ENCODE measurements around the gene FIG4. TPM values are rescaled to one million over a fixed set of nuclear protein-coding genes. Genes with fewer than 3 reads are reported as not detected.
"Not testable (repeated sequence)": the region's sequence is repeated elsewhere in the genome, so short reads cannot be mapped to it uniquely, and the experiment has no call there.

Gene FIG4
- total RNA-seq, 1 experiment from 2014 or later = 9.4 TPM

DNA sequence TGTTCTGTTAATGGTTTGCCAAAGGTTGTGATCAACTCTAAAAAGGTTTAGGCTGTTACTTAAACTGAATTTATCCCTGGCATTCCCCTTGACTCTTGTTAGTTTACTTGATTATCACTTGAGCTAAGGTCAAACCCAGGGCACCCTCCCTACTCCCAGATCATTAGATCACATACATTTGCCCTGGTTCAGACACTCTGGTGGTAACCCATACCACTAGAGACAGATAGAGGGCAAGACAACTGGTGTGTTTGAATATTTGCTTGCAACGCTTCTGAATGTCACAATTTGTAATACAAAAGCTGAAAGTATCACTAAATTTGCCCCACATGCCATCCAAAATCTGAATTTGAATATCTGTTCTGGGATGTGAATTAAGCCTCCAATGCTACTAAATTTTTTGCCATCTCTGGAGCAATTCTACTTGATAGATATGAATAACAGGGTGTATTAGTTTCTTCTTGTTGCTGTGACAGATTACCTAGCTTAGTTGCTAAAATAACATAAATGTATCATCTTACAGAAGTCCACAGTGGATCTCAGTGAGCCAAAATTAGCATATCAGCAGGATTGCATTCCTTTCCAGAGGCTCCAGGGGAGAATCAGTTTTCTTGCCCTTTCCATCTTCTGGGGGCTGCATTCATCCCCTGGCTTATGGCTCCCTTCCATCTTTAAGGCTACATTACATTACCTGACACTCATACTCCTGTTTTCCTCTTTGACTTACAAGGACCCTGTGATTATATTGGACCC lies 45.4 kb downstream of the FIG4 start:
- no peak for DNase-seq (ENCODE audit: low read depth)
- in situ Hi-C loops (cut with HindIII; ENCODE audit: low pct_unique_long_range_greater_than_20kb, low sequenced_read_pairs) = no loop called here

DNA sequence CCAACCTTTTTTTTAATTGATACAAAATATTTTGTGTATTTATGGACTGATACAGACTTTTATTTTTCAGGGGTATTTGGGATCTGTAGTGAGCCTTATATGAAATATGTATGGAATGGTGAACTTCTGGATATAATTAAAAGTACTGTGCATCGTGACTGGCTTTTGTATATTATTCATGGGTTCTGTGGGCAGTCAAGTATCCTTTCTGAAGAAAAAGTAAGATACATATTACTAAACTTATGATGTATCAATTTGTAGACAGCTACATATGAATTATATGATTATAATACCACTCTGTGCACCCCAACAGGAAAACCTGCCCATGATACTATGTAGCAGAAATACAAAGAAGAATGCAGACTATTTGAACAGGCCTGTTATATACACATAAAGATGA lies 47.2 kb downstream of the FIG4 start:
- in situ Hi-C loops (cut with HindIII; ENCODE audit: low pct_unique_long_range_greater_than_20kb, low sequenced_read_pairs) = no loop called here
- no peak for DNase-seq (ENCODE audit: low read depth)

DNA sequence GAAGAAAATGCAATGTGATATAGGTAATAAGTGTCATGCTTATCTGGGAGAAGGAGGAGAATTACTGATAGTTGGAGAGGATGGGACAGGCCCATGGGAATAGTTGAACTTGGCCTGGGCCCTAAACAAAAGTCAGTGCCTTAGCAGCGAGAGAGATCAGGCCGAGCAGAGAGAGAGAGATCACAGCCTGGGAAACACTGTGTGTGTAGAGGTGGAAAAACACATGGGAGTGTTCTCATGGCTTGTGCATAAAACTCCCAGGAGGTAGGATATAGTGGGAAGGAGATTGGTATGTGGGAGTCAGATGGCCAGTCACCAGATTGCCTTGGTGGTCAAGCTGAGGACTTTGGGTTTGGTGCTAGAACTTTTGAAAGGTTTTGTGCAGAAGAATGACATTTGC lies 47.6 kb downstream of the FIG4 start:
- in situ Hi-C loops (cut with HindIII; ENCODE audit: low pct_unique_long_range_greater_than_20kb, low sequenced_read_pairs) = no loop called here
- no peak for DNase-seq (ENCODE audit: low read depth)

DNA sequence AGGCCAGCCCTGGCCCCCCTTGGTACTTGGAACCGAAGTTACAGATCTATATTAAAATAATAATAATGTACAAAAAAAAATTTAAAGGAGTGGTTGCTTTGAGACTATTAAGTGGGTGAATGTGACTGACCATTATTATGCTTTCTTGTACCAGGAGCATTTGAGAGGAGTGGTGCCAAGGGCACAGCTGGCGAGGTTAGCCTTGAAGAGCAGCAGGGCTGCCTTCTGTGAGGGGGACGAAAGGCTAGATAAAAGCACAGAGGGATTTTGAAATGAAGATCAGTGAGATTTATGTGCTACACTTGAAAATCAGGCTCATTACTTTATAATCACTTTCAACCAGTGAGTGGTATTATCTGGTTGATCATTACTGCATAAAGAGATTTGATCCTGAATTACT lies 48.6 kb downstream of the FIG4 start:
- in situ Hi-C loops (cut with HindIII; ENCODE audit: low pct_unique_long_range_greater_than_20kb, low sequenced_read_pairs) = no loop called here
- DNase-seq (ENCODE audit: low read depth) = no peak

DNA sequence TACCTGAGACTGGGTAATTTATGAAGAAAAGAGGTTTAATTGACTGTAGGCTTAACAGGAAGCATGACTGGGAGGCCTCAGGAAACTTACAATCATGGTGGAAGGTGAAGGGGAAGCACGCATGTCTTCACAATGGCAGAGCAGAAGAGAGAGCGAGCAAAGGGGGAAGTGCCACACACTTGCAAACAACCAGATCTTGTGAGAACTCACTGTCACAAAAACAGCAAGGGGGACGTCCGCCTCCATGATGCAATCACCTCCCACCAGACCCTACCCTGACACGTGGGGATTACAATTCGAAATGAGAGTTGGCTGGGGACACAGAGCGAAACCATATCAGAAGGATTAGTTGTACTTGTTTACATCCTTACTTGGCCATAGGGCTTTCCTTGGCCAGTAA lies 49.7 kb downstream of the FIG4 start:
- in situ Hi-C loops (cut with HindIII; ENCODE audit: low pct_unique_long_range_greater_than_20kb, low sequenced_read_pairs) = no loop called here
- DNase-seq (ENCODE audit: low read depth) = no peak

DNA sequence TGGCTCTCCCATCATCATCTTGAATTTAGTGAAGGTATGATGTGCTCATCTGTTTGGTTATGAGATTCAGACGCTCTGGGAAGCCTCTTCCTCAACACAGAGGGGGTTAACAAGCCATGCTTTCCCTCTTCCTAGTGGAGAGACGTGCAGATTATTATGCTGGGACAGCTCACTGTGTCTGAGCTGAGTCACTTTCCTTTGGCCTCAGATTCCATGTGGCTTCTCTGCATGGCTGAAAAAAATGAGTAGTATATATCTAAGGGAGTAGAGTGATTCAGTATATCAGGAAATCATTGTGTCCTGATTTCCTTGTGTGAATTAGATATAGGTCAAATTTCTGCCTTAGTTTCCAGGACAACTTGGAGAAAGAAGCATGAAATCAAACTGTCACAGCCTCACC lies 52.6 kb downstream of the FIG4 start:
- DNase-seq (ENCODE audit: low read depth) = peak; percentile 73

DNA sequence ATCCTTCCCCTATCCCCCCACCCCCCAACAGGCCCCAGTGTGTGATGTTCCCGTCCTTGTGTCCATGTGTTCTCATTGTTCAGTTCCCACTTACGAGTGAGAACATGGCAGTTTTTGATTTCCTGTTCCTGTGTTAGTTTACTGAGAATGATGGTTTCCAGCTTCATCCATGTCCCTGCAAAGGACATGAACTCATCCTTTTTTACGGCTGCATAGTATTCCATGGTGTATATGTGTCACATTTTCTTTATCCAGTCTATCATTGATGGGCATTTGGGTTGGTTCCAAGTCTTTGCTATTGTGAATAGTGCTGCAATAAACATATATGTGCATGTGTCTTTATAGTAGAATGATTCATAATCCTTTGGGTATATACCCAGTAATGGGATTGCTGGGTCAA lies 53.7 kb downstream of the FIG4 start:
- in situ Hi-C loops (cut with HindIII; ENCODE audit: low pct_unique_long_range_greater_than_20kb, low sequenced_read_pairs); DNase-seq (ENCODE audit: low read depth): not testable (repeated sequence)

More for the DNA sequence above, 52.6 kb downstream of the FIG4 start:
- in situ Hi-C loops (cut with HindIII; ENCODE audit: low pct_unique_long_range_greater_than_20kb, low sequenced_read_pairs) = no loop called here

DNA sequence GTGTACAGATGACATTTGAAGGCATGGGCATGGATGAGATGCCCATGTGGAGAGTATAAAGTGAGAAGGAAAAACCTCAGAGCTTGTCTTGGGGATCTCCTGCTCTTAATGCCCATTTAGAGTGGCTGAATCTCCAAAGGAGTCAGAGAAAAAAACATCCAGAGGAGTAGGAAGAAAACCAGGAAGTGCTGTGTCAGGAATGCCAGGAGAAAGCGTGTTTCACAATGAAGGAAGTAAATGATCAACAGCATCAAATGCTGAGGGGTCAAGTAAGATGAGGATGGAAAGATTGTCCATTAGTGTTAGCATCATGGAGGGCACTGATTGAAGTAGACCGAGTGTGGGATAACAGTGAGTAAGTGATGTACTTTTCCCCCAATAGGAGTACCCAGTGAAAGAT lies 56.1 kb downstream of the FIG4 start:
- in situ Hi-C loops (cut with HindIII; ENCODE audit: low pct_unique_long_range_greater_than_20kb, low sequenced_read_pairs) = no loop called here
- no peak for DNase-seq (ENCODE audit: low read depth)

DNA sequence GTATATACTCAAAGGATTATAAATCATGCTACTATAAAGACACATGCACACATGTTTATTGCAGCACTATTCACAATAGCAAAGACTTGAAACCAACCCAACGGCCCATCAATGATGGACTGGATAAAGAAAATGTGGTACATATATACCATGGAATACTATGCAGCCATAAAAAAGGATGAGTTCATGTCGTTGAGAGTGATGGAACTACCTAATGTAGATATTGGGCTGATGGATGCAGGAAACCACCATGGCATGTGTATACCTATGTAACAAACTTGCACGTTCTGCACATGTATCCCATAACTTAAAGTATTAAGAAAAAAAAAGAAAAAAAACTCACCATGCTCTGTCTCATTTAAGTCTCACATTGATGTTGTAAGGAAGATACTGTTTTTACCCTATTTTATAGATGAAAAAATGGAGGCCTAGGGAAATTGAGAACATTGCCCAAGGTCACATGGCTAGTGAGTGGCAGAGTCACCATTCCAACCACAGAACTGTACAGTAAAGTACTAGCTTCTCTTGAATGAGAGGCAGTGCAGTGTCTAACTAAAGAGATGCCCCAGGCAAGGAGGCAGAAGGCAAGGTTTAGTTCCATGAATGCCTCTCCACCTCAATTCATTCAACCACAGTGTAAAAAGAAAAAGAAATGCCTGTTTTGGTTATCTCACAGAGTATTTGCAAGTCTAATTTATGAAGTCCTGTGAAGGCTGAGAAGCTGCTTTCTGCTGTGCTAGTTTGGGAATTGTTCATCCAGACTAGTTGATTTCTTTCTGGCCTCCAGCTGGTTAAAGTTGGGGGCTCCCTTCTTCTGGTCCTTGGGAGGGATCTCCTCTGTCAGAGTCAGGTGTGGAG lies 68.2 kb downstream of the FIG4 start:
- no peak for DNase-seq (ENCODE audit: low read depth)

DNA sequence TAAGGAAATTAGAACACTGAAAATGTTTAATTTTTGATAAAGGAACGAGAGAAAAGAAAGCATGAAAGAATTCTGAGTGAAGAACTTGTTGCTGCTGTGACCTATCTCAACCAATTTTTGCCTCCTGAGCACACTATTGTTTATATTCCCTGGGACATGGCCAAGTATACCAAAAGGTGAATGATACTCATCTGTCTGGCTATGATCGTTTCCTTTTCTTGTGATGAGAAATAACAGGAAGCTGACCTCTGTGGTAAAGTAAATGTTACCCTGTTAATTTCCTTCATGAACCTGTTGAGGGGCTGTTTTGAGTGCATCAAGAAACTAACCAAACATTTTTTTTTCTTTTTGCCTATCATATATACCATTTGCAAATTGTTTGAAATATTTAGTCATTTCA lies 69.1 kb downstream of the FIG4 start:
- in situ Hi-C loops (cut with HindIII; ENCODE audit: low pct_unique_long_range_greater_than_20kb, low sequenced_read_pairs) = no loop called here
- DNase-seq (ENCODE audit: low read depth) = no peak

More for the DNA sequence above, 68.2 kb downstream of the FIG4 start:
- in situ Hi-C loops (cut with HindIII; ENCODE audit: low pct_unique_long_range_greater_than_20kb, low sequenced_read_pairs) = no loop called here

DNA sequence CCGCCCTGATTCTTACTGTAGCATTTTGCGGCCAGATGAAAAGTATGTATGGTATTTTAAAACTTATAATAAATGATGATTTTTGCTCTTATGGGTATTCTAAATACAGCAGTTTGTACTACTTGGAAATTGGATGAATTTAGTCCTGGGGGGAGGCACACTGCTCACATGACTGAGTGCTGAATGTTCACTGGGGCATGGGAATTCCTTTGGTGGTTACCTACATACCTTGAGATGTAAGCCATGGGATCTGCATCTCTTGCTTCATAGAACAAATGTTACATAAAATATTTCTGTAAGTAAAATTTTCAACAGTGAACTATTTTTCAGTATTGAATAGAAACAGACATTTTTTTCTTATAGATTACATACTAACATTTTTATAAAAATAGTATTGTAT lies 71.1 kb downstream of the FIG4 start:
- in situ Hi-C loops (cut with HindIII; ENCODE audit: low pct_unique_long_range_greater_than_20kb, low sequenced_read_pairs) = no loop called here
- no peak for DNase-seq (ENCODE audit: low read depth)

DNA sequence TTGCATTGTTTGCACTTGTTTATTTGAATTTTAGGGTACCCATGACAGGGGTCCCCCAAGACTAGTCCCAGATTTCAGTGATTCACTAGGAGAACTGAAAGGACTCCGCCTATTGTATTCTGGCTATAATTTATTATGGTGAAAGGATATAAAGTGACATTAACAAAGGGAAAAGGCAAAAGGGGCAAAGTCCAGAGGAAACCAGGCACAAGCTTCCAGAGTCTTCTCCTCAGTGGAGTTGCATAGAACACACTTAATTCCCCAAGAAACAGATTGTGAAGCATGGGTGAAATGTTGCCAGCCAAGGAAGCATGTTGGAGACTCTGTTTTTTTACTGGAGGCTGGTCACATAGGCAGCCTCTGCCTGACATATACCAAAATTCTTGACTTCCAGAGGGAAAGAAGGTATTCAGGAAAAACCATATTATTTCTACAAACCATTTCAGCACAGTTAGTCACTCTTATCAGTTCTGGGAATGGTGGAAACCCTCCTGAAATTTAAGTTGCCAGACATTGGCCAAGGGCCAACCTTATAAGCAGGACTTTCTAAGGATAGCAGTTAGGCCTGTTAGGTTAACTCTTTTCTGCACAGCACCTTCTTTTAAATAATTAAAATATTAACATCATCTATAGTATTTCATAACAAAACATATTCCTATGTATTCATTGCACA lies 71.8 kb downstream of the FIG4 start:
- DNase-seq (ENCODE audit: low read depth) = no peak
- in situ Hi-C loops (cut with HindIII; ENCODE audit: low pct_unique_long_range_greater_than_20kb, low sequenced_read_pairs) = no loop called here

DNA sequence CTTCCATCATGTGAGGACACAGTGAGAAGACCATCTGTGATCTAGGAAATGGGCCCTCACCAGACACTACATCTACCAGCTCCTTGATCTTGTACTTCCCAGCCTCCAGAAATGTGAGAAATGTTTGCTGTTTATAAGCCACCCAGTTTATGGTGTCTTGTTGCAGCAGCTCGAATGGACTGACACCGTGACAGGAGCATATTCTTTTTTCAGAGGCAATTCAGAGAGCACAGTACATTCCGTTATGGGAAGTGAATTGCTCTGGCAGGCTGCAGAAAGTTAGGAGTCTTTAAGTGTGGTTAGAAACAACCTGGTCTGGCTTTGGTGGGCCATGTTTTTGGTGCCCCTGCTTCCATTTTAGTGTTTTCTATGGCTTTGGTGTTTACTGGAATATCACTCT lies 75.1 kb downstream of the FIG4 start:
- no peak for DNase-seq (ENCODE audit: low read depth)
- in situ Hi-C loops (cut with HindIII; ENCODE audit: low pct_unique_long_range_greater_than_20kb, low sequenced_read_pairs) = no loop called here

DNA sequence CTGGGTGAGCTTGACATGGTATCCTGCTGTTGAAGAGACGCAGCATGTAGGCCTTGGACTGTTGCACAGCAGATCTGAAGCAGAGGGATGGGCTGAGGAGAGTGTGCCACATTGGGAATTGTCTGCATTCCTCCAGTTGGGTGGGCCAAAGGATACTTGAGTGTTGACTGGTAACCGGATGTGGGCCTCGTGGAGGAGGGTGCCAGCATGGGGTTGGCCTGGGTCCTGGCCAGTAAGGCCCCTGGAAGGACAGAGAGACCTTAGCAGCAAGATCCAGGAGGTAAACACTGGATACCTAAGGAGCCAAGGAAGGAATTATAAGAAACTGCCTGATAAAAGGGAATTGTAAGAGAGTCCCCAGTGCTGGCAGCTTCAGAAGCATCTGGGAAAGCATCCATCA lies 76.9 kb downstream of the FIG4 start:
- DNase-seq (ENCODE audit: low read depth) = no peak
- in situ Hi-C loops (cut with HindIII; ENCODE audit: low pct_unique_long_range_greater_than_20kb, low sequenced_read_pairs) = no loop called here

DNA sequence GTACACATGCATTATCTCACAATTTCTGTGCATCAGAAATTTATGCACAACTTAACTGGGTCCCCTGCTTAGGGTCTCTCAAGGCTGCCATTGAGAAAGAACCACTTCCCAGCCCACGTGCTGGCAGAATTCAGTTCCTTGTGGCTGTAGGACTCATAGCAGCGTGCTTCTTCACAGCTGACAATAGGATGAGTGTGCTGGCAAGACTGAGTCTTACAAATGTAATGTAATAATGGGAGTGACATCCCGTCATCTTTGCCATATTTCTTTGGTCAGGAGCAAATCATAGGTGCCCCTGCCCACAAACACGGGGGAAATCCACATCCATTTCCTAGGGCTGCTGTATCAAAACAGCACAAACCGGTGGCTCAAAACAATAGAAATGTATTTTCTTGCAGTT lies 77.4 kb downstream of the FIG4 start:
- in situ Hi-C loops (cut with HindIII; ENCODE audit: low pct_unique_long_range_greater_than_20kb, low sequenced_read_pairs) = no loop called here
- DNase-seq (ENCODE audit: low read depth) = no peak

DNA sequence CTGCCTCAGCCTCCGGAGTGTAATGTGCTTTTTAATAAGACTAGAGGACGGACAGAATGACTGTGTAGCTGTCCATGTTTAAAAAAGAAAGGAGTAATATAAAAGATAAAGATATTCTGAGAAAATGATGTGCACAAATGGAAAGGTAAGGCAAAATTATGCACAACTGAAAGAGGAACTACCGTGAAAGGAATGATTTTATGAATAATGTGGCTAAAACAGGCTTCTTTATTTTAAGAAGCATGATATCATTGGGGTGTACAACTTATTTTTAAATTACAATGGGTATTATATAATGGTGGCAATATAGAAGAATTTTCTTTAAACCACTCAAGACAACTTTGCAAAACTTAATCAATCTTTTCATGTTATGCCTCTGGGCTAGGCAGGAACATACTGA lies 78.1 kb downstream of the FIG4 start:
- in situ Hi-C loops (cut with HindIII; ENCODE audit: low pct_unique_long_range_greater_than_20kb, low sequenced_read_pairs) = no loop called here
- DNase-seq (ENCODE audit: low read depth) = no peak

DNA sequence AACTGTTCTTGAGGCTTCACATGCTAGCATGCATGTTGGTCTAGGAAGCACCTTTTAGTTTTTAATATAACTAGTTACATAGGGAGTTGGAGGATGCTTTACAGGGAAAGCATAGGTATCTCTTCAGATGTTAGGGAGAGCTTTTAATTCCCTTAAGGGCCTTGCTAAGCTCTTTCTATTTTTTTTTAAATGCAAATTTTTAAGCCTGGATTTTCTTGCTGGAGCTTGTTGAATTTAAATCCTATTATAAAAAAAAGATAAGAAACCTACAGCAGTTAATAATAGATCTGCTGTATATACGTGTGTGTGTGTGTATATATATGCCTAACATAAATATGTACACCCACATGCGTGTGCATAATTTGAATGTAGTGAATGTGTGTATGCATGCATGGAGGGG lies 79.0 kb downstream of the FIG4 start:
- DNase-seq (ENCODE audit: low read depth) = no peak
- in situ Hi-C loops (cut with HindIII; ENCODE audit: low pct_unique_long_range_greater_than_20kb, low sequenced_read_pairs) = no loop called here

DNA sequence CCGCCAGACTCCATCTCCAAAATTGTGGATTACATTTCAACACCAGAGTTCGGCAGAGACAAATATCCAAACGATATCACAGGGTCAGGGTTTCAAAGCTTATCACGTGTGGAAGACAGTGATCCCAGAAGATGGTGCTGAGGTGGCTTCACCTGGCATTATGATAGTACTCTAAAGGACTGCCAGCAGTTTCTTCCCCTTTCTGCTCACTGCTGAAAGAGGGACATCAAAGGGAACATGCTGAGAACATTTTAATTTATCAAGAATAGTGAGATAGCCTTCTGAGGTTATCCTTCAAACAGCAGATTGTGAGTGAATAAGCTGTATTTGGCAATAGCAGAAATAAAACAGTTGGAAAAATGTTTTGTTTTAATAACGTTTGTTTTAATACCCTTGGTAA lies 79.7 kb downstream of the FIG4 start:
- in situ Hi-C loops (cut with HindIII; ENCODE audit: low pct_unique_long_range_greater_than_20kb, low sequenced_read_pairs) = no loop called here
- DNase-seq (ENCODE audit: low read depth) = no peak

Measured in Caki2 (cell line).